Left renal cortex interstitium (tissue), 4 donors: Measurements from ENCODE around the gene NBPF19. TPM values are rescaled to one million over a fixed set of nuclear protein-coding genes. Genes with fewer than 3 reads are reported as not detected.
A peak's percentile ranks its signal among the peaks of the same experiment; 100 is the strongest.
"Not testable (repeated sequence)": the region's sequence is repeated elsewhere in the genome, so short reads cannot be mapped to it uniquely, and the experiment has no call there.

Experiments used
- DNase-seq, 4 donors: peaks; one replicate each; pipeline ENCODE4 v3.0.0-alpha.2; 2013; ENCODE audit warnings: low read depth in 4 of 4, low spot score in 2 of 4, missing footprints in 1 of 4
- polyA plus RNA-seq, 4 donors: library from polyadenylated mRNA; unstranded; fragments of 120-200 nt; gene quantifications; one replicate each; pipeline ENCODE4 v1.2.1, GENCODE V29; 2013; ENCODE audit not compliant: insufficient read length in 4 of 4

Gene NBPF19
- 10 to 100 TPM; 10.9 to 19.1 (median 13.7) TPM for polyA plus RNA-seq

- DNase-seq, result not testable (repeated sequence)
These were observed at the start of gene NBPF19 for GRCh38 chr1:149474745-149475144. Gene NBPF19, plus strand, starts transcription at chr1:149475045. Its CDS starts 888 bp downstream, at chr1:149475933.

GRCh38 chr1:149428317-149428716 is 46.5 kb upstream of the NBPF19 start:
- not testable (repeated sequence) for DNase-seq

GRCh38 chr1:149445451-149445850 is 29.4 kb upstream of the NBPF19 start:
- DNase-seq, result peak in 2 of 4 donors; percentile 32 to 37

- not testable (repeated sequence) for DNase-seq
These were observed 22.6 kb upstream of the NBPF19 start for GRCh38 chr1:149452196-149452595.

- DNase-seq, result not testable (repeated sequence)
These were observed 22.2 kb upstream of the NBPF19 start for GRCh38 chr1:149452652-149453051.

GRCh38 chr1:149558350-149558825 is 83.5 kb downstream of the NBPF19 start:
- peak in 2 of 4 donors; percentile 15 to 27 for DNase-seq

- DNase-seq, result not testable (repeated sequence)
These were observed 87.0 kb downstream of the NBPF19 start for GRCh38 chr1:149561806-149562205.

GRCh38 chr1:149565485-149565884 is 90.6 kb downstream of the NBPF19 start:
- DNase-seq, result not testable (repeated sequence)

GRCh38 chr1:149572763-149573162 is 97.9 kb downstream of the NBPF19 start:
- not testable (repeated sequence) for DNase-seq

GRCh38 chr1:149585592-149585991 is 110.7 kb downstream of the NBPF19 start:
- DNase-seq, result not testable (repeated sequence)

Other genes starting within 250 kb of the NBPF19 start
- not detected for gene PPIAL4C, start 108.8 kb downstream of the NBPF19 start, polyA plus RNA-seq